AG09319 (cell line): ENCODE results near the gene CCDC14.

Source experiments
- DNase-seq: peaks from one replicate; pipeline ENCODE4 v3.0.0-alpha.2; 2010; ENCODE audit warnings: low read depth; ENCODE audit errors: extremely low read depth
- CTCF ChIP-seq: IDR thresholded peaks from 2 replicates; pipeline ENCODE4 v1.5.1; 2011; ENCODE audit warnings: low read depth, mild to moderate bottlenecking, inconsistent platforms, low read length, moderate library complexity

CCDC14 gene

GRCh38 chr3:123883701-123884202 is 77.3 kb downstream of the CCDC14 start:
- no peak for TF ChIP-seq CTCF
- DNase-seq, result no peak

- TF ChIP-seq CTCF, result no peak
- no peak for DNase-seq
Measured at GRCh38 chr3:123883111-123883510, 77.9 kb downstream of the CCDC14 start.

GRCh38 chr3:123881771-123882170 is 79.3 kb downstream of the CCDC14 start:
- no peak for DNase-seq
- no peak for TF ChIP-seq CTCF

GRCh38 chr3:123880998-123881561 is 79.9 kb downstream of the CCDC14 start:
- peak; percentile 8 for DNase-seq
- TF ChIP-seq CTCF, result peak; percentile 55

GRCh38 chr3:123878807-123879206 is 82.2 kb downstream of the CCDC14 start:
- no peak for DNase-seq
- TF ChIP-seq CTCF, result no peak

- no peak for TF ChIP-seq CTCF
- DNase-seq, result no peak
Measured at GRCh38 chr3:123877965-123878364, 83.1 kb downstream of the CCDC14 start.

- DNase-seq, result no peak
- TF ChIP-seq CTCF, result no peak
Measured at GRCh38 chr3:123877466-123877865, 83.6 kb downstream of the CCDC14 start.
